ENCODE data around the gene FAM229B.

FAM229B gene

GRCh38 chr6:112149719-112150263, 62.4 kb downstream of the FAM229B start:
- TF ChIP-seq CTCF (IDR thresholded peaks at IDR 0.05), result no peak

GRCh38 chr6:112150363-112150762, 63.0 kb downstream of the FAM229B start:
- no peak for TF ChIP-seq CTCF (IDR thresholded peaks at IDR 0.05)
